ENCODE results near the gene GAS2L2. TPM values are rescaled to one million over a fixed set of nuclear protein-coding genes. Genes with fewer than 3 reads are reported as not detected.

Gene GAS2L2
- total RNA-seq, 1 experiment from 2014 or later = not detected

DNA sequence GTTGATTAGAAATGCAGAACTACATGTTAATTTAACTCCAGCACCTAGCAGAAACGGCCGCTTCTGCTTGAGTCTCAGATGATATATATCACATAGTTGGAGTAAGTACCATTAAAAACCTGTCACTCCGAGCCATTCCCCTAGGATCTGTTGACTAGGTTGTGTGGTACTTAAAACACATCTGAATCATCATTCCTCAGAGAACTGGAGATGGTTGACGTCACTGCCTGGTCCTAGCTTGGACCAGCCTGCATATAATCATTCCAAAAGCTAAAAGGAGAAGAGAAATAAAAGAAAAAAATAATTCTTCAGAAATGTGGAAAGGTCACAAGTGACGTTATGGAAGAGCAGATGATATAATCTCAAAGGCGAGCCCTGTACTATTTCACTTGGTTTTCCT lies 52.9 kb downstream of the GAS2L2 start:
- Histone ChIP-seq H3K4me1 (ENCODE audit: control insufficient read depth, insufficient read depth, low read length) (no peaks in the 10 kb centered on the region), H3K27me3 (ENCODE audit: control insufficient read depth, insufficient read depth, low read length) (no peaks in the 10 kb centered on the region), H3K4me3 (ENCODE audit: low read depth in 2 of 2, low read length in 2 of 2) (no peak overlapping the region), H3K27ac (ENCODE audit: low read length) (no peak overlapping the region), H3K9me3 (ENCODE audit: control insufficient read depth, insufficient read depth, low read depth, low read length) (no peaks in the 10 kb centered on the region), H3K36me3 (ENCODE audit: control insufficient read depth, insufficient read depth, low read length) (peaks cover 8% of the 10 kb centered on the region)
- intact Hi-C loops (cut with micrococcal nuclease; ENCODE audit: unreplicated experiment) = no loop called here
- no peak for DNase-seq (ENCODE audit: low read depth, low spot score)
- BruUV-seq (replicated peaks) = no TSS peak
- ChIA-PET CTCF (no interaction called here), POLR2A (no interaction called here)
- in situ Hi-C loops (cut with HindIII; ENCODE audit: low pct_unique_long_range_greater_than_20kb, low sequenced_read_pairs) = no loop called here
- TF ChIP-seq SIN3A (IDR thresholded peaks at IDR 0.05; ENCODE audit: borderline replicate concordance, insufficient read depth, low read depth, low read length) (no peak), TCF7L2 (IDR thresholded peaks at IDR 0.05; ENCODE audit: low read depth, low read length) (no peak), POLR2AphosphoS5 (IDR thresholded peaks at IDR 0.05; ENCODE audit: low read depth, low read length) (no peak)
- TF ChIP-seq, protein P1, sequence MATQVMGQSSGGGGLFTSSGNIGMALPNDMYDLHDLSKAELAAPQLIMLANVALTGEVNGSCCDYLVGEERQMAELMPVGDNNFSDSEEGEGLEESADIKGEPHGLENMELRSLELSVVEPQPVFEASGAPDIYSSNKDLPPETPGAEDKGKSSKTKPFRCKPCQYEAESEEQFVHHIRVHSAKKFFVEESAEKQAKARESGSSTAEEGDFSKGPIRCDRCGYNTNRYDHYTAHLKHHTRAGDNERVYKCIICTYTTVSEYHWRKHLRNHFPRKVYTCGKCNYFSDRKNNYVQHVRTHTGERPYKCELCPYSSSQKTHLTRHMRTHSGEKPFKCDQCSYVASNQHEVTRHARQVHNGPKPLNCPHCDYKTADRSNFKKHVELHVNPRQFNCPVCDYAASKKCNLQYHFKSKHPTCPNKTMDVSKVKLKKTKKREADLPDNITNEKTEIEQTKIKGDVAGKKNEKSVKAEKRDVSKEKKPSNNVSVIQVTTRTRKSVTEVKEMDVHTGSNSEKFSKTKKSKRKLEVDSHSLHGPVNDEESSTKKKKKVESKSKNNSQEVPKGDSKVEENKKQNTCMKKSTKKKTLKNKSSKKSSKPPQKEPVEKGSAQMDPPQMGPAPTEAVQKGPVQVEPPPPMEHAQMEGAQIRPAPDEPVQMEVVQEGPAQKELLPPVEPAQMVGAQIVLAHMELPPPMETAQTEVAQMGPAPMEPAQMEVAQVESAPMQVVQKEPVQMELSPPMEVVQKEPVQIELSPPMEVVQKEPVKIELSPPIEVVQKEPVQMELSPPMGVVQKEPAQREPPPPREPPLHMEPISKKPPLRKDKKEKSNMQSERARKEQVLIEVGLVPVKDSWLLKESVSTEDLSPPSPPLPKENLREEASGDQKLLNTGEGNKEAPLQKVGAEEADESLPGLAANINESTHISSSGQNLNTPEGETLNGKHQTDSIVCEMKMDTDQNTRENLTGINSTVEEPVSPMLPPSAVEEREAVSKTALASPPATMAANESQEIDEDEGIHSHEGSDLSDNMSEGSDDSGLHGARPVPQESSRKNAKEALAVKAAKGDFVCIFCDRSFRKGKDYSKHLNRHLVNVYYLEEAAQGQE (IDR thresholded peaks at IDR 0.05; ENCODE audit: insufficient read depth in 1 of 2, low read depth in 2 of 2, low read length in 1 of 2) = no peak
- TF ChIP-seq, protein P2, sequence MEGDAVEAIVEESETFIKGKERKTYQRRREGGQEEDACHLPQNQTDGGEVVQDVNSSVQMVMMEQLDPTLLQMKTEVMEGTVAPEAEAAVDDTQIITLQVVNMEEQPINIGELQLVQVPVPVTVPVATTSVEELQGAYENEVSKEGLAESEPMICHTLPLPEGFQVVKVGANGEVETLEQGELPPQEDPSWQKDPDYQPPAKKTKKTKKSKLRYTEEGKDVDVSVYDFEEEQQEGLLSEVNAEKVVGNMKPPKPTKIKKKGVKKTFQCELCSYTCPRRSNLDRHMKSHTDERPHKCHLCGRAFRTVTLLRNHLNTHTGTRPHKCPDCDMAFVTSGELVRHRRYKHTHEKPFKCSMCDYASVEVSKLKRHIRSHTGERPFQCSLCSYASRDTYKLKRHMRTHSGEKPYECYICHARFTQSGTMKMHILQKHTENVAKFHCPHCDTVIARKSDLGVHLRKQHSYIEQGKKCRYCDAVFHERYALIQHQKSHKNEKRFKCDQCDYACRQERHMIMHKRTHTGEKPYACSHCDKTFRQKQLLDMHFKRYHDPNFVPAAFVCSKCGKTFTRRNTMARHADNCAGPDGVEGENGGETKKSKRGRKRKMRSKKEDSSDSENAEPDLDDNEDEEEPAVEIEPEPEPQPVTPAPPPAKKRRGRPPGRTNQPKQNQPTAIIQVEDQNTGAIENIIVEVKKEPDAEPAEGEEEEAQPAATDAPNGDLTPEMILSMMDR (IDR thresholded peaks at IDR 0.05) = no peak
- no peak for ATAC-seq

DNA sequence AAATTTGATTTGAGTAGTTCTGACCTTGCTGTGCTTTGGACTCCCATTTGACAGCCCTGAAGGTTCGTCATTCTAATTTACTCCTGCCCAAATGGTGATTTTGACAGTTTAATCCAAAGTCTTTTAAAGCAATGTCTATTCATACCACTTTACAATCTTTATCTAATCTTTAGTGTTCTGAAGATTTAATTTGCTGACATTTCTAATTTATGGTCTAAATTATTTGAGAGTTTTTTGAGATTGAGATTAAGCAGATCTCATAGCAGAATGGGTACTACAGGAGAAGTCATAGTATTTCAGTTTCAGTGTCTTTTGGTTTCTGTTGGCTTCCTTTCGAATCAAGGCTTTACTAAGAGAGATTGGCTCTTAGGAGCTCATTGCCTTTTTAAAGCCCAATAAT lies 54.2 kb downstream of the GAS2L2 start:
- no peak for ATAC-seq
- Histone ChIP-seq H3K9me3 (ENCODE audit: control insufficient read depth, insufficient read depth, low read depth, low read length) (no peaks in the 10 kb centered on the region), H3K27ac (ENCODE audit: low read length) (no peak overlapping the region), H3K4me1 (ENCODE audit: control insufficient read depth, insufficient read depth, low read length) (no peaks in the 10 kb centered on the region), H3K4me3 (ENCODE audit: low read depth in 2 of 2, low read length in 2 of 2) (no peak overlapping the region), H3K36me3 (ENCODE audit: control insufficient read depth, insufficient read depth, low read length) (peaks cover 20% of the 10 kb centered on the region), H3K27me3 (ENCODE audit: control insufficient read depth, insufficient read depth, low read length) (no peaks in the 10 kb centered on the region)
- POLR2A ChIA-PET = no interaction called here
- in situ Hi-C loops (cut with HindIII; ENCODE audit: low pct_unique_long_range_greater_than_20kb, low sequenced_read_pairs) (no loop called here), intact Hi-C loops (cut with micrococcal nuclease; ENCODE audit: unreplicated experiment) (no loop called here)
- no TSS peak for BruUV-seq (replicated peaks)
- TF ChIP-seq, protein P2 (IDR thresholded peaks at IDR 0.05) = no peak
- no peak for TF ChIP-seq POLR2AphosphoS5 (IDR thresholded peaks at IDR 0.05; ENCODE audit: low read depth, low read length)
- CTCF ChIA-PET = no interaction called here
- DNase-seq (ENCODE audit: low read depth, low spot score) = no peak

DNA sequence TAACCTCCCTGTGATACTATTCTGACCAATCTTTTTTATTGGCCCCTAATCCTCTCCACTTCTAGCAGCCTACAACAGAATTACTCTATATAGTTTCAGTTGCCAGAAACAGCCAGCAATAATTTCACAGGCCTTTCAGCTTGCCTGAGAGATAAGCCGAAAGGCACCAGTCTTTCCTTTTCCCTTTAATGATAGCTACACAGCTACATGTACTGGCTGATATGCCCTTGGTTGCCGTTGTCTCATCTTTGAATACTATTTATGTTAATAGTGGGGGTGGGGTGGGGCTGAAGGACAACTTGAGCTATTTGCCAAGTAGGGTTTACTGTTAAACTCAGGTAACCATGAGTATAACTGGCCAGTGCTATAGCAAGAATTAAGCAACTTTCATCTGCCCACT lies 57.4 kb downstream of the GAS2L2 start:
- Histone ChIP-seq H3K4me1 (ENCODE audit: control insufficient read depth, insufficient read depth, low read length) (peaks cover 9% of the 10 kb centered on the region; the same call in 1 of the 2 replicates), H3K27me3 (ENCODE audit: control insufficient read depth, insufficient read depth, low read length) (no peaks in the 10 kb centered on the region), H3K36me3 (ENCODE audit: control insufficient read depth, insufficient read depth, low read length) (peaks cover 42% of the 10 kb centered on the region), H3K27ac (ENCODE audit: low read length) (no peak overlapping the region), H3K9me3 (ENCODE audit: control insufficient read depth, insufficient read depth, low read depth, low read length) (no peaks in the 10 kb centered on the region), H3K4me3 (ENCODE audit: low read depth in 2 of 2, low read length in 2 of 2) (no peak overlapping the region)
- no peak for TF ChIP-seq TCF7L2 (IDR thresholded peaks at IDR 0.05; ENCODE audit: low read depth, low read length)
- TF ChIP-seq, protein P1 (IDR thresholded peaks at IDR 0.05; ENCODE audit: insufficient read depth in 1 of 2, low read depth in 2 of 2, low read length in 1 of 2) = no peak
- no peak for TF ChIP-seq SIN3A (IDR thresholded peaks at IDR 0.05; ENCODE audit: borderline replicate concordance, insufficient read depth, low read depth, low read length)
- intact Hi-C loops (cut with micrococcal nuclease; ENCODE audit: unreplicated experiment) = no loop called here
- DNase-seq (ENCODE audit: low read depth, low spot score) (no peak), ATAC-seq (no peak)
- no TSS peak for BruUV-seq (replicated peaks)
- in situ Hi-C loops (cut with HindIII; ENCODE audit: low pct_unique_long_range_greater_than_20kb, low sequenced_read_pairs) = no loop called here
- CTCF ChIA-PET = no interaction called here
- POLR2A ChIA-PET = no interaction called here

Measured in Panc1 (cell line).